Neuron (in vitro differentiated cells): ENCODE data around the gene KICS2.

Experiments used
- H2AFZ ChIP-seq: one replicate; pipeline ENCODE4 v1.6.1; 2013; ENCODE audit warnings: low read depth, mild to moderate bottlenecking, inconsistent platforms, low read length, moderate library complexity
- H3K27me3 ChIP-seq: one replicate; pipeline ENCODE4 v1.6.1; 2013; ENCODE audit warnings: low read length; ENCODE audit not compliant: insufficient read depth
- H3K36me3 ChIP-seq: one replicate; pipeline ENCODE4 v1.6.1; 2013; ENCODE audit warnings: low read length; ENCODE audit not compliant: insufficient read depth
- H3K4me1 ChIP-seq: one replicate; pipeline ENCODE4 v1.6.1; 2013; ENCODE audit warnings: low read length; ENCODE audit not compliant: insufficient read depth
- H3K4me3 ChIP-seq: 2 replicates; pipeline ENCODE4 v1.5.1; 2013; ENCODE audit warnings: mild to moderate bottlenecking, low read length, moderate library complexity
- H3K9me3 ChIP-seq: one replicate; pipeline ENCODE4 v1.6.1; 2013; ENCODE audit warnings: low read length

The KICS2 gene

DNA sequence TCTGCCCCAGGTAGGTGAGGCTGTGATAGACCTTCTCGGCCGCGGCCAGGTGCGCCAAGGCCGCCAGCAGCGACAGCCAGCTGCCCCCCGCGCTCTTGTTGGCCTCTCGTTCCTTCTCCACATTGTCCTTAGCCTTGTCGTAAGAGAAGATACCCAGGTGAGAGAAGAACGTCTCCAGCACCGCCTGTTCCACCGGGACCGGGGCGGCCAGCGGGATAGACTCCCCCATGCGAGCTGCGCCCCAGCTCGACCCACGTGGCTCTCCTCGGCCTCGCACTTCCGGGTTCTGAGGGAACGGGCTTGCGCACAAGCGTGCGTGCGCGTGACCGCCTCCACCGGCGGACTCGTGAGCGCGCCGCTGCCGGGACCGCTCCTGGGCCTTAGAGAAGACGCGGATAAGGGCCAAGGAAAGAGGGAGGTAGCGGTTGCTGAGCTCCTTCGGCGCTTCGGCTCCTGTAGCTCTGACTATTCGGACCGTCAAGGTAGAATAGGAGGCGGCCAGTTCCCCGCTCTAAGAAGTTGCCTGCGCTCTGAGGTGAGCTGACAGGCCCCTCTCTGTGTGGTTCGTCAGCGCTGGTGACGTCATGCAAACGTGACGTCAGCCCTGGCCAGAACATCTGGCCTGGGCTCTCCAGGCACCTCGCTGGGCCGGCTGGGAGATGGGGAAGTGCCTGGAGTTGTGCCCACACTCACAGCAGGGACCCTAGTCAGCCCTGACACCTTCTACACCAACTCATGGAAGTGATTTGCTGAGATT is at the start of gene KICS2:
Gene KICS2 (minus strand): TSS at position 288 of the 757 bp plus-strand sequence. CDS start 59 bp downstream, at position 229.
- peaks cover 17% of the 10 kb centered on the region for H3K4me1 ChIP-seq
- peak within 1 kb of the TSS; percentile 87 for H3K4me3 ChIP-seq
- peak within 1 kb of the TSS; percentile 68 for H2AFZ ChIP-seq
- no peaks in the 10 kb centered on the region for H3K27me3 ChIP-seq
- H3K9me3 ChIP-seq, result no peaks in the 10 kb centered on the region
- no peaks in the 10 kb centered on the region for H3K36me3 ChIP-seq

GRCh38 chr12:64270411-64270810 is 48.3 kb upstream of the KICS2 start:
- H3K27me3 ChIP-seq, result no peaks in the 10 kb centered on the region
- H3K36me3 ChIP-seq, result no peaks in the 10 kb centered on the region
- no peaks in the 10 kb centered on the region for H3K4me1 ChIP-seq
- no peak overlapping the region for H3K4me3 ChIP-seq
- no peak overlapping the region for H2AFZ ChIP-seq
- no peaks in the 10 kb centered on the region for H3K9me3 ChIP-seq

DNA sequence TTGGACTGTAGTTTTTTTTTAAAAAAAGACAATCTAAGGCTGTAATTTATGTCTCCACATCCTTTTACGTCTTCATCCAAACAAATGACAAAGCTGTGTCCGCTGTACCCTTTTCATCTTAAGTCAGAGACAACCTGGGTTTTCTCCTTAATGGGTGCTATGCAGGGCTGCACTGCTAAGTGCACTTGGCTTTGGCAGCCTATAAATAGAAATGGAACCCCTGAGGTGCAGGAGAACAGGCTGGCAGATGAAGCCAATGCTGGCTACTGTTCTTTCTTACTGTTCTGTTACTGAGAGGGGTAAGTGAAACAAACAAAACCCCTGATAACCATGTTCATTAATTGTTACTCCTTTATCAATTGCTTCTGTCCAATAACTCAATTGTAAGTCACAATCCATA is 47.1 kb upstream of the KICS2 start:
- Histone ChIP-seq H2AFZ (no peak overlapping the region), H3K9me3 (no peaks in the 10 kb centered on the region), H3K27me3 (no peaks in the 10 kb centered on the region), H3K36me3 (no peaks in the 10 kb centered on the region), H3K4me1 (no peaks in the 10 kb centered on the region), H3K4me3 (no peak overlapping the region)

- no peak overlapping the region for H3K4me3 ChIP-seq
- H2AFZ ChIP-seq, result no peak overlapping the region
- H3K9me3 ChIP-seq, result no peaks in the 10 kb centered on the region
- H3K4me1 ChIP-seq, result no peaks in the 10 kb centered on the region
- no peaks in the 10 kb centered on the region for H3K27me3 ChIP-seq
- H3K36me3 ChIP-seq, result no peaks in the 10 kb centered on the region
Observed at GRCh38 chr12:64268409-64268808, 46.3 kb upstream of the KICS2 start.

DNA sequence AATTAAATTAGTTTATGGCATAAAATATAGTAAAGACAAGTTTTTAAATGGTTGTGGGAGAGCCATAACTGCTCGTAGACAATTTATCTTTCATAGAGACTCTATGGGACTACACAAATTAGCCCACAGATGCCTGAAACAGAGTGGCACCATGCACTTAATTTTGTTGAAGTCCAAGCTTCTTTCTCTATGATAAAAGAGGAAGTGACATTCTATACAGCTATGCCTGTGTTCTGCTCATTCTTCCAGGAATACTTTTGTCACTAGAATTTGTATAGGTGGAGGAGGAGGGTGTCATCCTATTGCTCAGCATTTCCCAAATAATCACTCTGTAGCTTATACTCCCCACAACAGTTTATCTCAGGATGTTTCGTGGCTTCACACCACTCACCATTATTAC is 43.7 kb upstream of the KICS2 start:
- Histone ChIP-seq H3K36me3 (no peaks in the 10 kb centered on the region), H3K9me3 (no peaks in the 10 kb centered on the region), H2AFZ (no peak overlapping the region), H3K4me3 (no peak overlapping the region), H3K4me1 (no peaks in the 10 kb centered on the region), H3K27me3 (no peaks in the 10 kb centered on the region)

DNA sequence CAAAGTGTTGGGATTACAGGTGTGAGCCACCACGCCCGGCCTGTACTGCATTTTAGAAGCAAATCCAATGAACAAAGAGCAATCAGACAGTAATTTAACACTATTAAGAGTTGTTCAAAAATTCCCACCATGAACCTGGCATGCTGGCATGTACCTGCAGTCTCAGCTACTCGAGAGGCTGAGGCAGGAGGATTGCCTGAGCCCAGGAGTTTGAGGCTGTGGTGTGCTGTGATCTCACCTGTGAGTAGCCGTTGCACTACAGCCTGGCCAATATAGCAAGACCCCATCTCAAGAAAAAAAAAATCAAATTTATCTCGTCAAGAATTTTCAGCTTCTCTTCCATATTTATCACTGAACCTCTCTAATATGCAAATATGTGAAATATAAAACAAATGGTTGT is 39.7 kb upstream of the KICS2 start:
- H2AFZ ChIP-seq, result no peak overlapping the region
- H3K4me1 ChIP-seq, result no peaks in the 10 kb centered on the region
- no peaks in the 10 kb centered on the region for H3K9me3 ChIP-seq
- no peaks in the 10 kb centered on the region for H3K36me3 ChIP-seq
- H3K27me3 ChIP-seq, result no peaks in the 10 kb centered on the region
- H3K4me3 ChIP-seq, result no peak overlapping the region

GRCh38 chr12:64258576-64258975 is 36.5 kb upstream of the KICS2 start:
- no peaks in the 10 kb centered on the region for H3K27me3 ChIP-seq
- no peaks in the 10 kb centered on the region for H3K4me1 ChIP-seq
- no peak overlapping the region for H2AFZ ChIP-seq
- no peaks in the 10 kb centered on the region for H3K9me3 ChIP-seq
- H3K4me3 ChIP-seq, result no peak overlapping the region
- no peaks in the 10 kb centered on the region for H3K36me3 ChIP-seq

DNA sequence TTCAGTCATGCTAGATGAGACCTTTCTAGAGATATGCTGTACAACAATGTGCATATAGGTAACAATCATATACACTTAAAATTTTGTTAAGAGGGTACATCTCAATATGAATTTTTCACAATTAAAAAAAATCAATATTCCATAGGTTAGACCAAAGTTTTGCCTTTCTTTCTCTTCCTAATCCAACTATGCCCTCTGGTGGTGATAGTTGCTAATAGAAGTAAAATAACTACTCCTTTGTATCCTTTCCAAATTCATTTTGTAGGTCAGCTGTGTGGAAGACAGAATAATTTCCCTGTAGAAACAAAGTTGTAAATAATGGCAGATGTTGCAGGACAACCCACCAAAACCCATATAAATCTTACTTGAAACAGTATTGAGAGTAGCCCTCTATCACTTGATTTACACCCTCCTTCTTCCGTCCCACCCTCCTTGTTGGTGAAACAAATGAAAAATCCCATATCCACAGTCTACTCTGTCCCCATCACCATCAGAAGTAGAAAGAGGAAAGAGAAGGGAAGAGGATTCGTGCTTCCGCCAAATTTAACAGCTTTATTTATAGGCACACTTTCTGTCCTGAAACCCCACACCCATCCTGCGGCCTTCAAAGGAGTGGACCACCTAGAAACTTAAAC is 34.2 kb upstream of the KICS2 start:
- Histone ChIP-seq H3K4me1 (no peaks in the 10 kb centered on the region), H3K27me3 (no peaks in the 10 kb centered on the region), H3K9me3 (no peaks in the 10 kb centered on the region), H3K36me3 (no peaks in the 10 kb centered on the region), H3K4me3 (no peak overlapping the region), H2AFZ (no peak overlapping the region)

GRCh38 chr12:64255249-64255648 is 33.2 kb upstream of the KICS2 start:
- Histone ChIP-seq H3K27me3 (no peaks in the 10 kb centered on the region), H3K4me1 (no peaks in the 10 kb centered on the region), H3K36me3 (no peaks in the 10 kb centered on the region), H3K4me3 (no peak overlapping the region), H2AFZ (no peak overlapping the region), H3K9me3 (no peaks in the 10 kb centered on the region)

- H3K9me3 ChIP-seq, result no peaks in the 10 kb centered on the region
- no peaks in the 10 kb centered on the region for H3K27me3 ChIP-seq
- no peaks in the 10 kb centered on the region for H3K4me1 ChIP-seq
- H3K4me3 ChIP-seq, result no peak overlapping the region
- H3K36me3 ChIP-seq, result no peaks in the 10 kb centered on the region
- H2AFZ ChIP-seq, result no peak overlapping the region
Observed at GRCh38 chr12:64253356-64253755, 31.3 kb upstream of the KICS2 start.

DNA sequence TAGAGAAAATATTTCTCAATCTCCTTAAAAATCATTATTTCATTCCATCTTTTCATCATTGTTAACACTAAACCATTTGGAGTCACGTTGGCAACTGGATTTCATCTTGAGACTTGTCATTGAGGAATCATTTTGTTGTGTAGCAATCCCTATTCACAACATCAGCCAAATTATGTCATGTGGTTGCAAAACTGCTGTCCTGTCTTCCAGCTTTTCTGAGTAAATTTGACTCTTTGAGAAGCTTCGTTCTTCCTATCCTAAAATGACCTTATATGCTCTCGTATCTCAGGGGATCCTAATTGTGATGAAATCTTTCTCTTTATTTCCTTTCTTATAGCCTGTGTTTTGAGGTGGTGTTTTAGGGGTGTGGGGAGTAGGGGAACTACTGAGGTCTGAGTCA is 30.6 kb upstream of the KICS2 start:
- no peaks in the 10 kb centered on the region for H3K4me1 ChIP-seq
- no peak overlapping the region for H2AFZ ChIP-seq
- no peaks in the 10 kb centered on the region for H3K27me3 ChIP-seq
- H3K36me3 ChIP-seq, result no peaks in the 10 kb centered on the region
- H3K9me3 ChIP-seq, result no peaks in the 10 kb centered on the region
- no peak overlapping the region for H3K4me3 ChIP-seq

DNA sequence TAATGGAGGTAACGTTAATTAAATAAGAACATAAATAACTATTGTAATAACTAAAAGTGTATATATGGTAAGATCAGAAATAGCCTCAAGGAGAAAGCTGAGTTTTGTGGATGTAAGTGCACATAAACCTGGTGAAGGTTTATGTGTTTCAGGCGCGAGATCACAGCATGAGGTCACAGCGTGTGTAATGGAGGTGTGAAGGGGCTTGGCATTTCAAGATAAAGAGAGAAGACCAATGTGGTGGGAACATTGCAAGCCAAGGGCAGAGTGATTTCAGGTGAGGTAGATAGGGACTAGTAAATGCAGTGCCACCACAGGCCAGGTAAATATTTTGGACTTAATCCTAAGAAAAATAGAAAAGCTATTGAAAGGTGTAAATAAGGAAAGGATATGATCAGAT is 21.7 kb upstream of the KICS2 start:
- Histone ChIP-seq H3K36me3 (no peaks in the 10 kb centered on the region), H3K27me3 (no peaks in the 10 kb centered on the region), H2AFZ (no peak overlapping the region), H3K4me3 (no peak overlapping the region), H3K4me1 (peaks cover 2% of the 10 kb centered on the region), H3K9me3 (no peaks in the 10 kb centered on the region)

- H3K4me1 ChIP-seq, result peaks cover 2% of the 10 kb centered on the region
- no peaks in the 10 kb centered on the region for H3K27me3 ChIP-seq
- no peak overlapping the region for H2AFZ ChIP-seq
- H3K9me3 ChIP-seq, result no peaks in the 10 kb centered on the region
- no peak overlapping the region for H3K4me3 ChIP-seq
- no peaks in the 10 kb centered on the region for H3K36me3 ChIP-seq
Observed at GRCh38 chr12:64240781-64241180, 18.7 kb upstream of the KICS2 start.

DNA sequence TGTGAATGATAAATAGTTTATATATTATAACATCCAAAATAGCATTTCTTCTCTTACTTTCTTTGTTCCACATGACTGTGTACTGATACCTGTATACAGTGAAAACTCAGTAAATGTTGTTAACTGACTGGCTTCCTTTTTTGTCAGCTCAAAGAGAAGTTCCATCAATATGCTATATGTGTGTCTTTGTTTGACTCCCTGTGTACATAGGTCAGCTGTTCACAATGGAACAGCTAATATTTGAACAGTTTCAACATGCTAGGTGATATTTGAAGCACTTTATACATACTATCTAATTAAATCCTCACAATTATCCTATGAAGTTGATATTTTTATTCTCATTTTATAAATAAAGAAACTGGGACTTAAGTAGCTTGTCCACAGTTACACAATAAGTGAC is 15.3 kb upstream of the KICS2 start:
- H3K4me1 ChIP-seq, result peaks cover 2% of the 10 kb centered on the region
- no peaks in the 10 kb centered on the region for H3K36me3 ChIP-seq
- no peaks in the 10 kb centered on the region for H3K27me3 ChIP-seq
- no peaks in the 10 kb centered on the region for H3K9me3 ChIP-seq
- no peak overlapping the region for H3K4me3 ChIP-seq
- no peak overlapping the region for H2AFZ ChIP-seq
